NCI-H510A treated with DMSO at 0.1 percent for 48 hours (cell line): Measurements from ENCODE around the gene FAM204A.

Source experiments
- DNase-seq: peaks from one replicate; lab custom pipeline; 2025; lab: John Stamatoyannopoulos, UW

The FAM204A gene

GRCh38 chr10:118341791-118342637, at the start of gene FAM204A:
Gene FAM204A, minus strand, starts transcription at chr10:118342324. Its CDS starts 5,909 bp downstream, at chr10:118336415.
- peak; percentile 84 for DNase-seq

- DNase-seq, result no peak
Observed at GRCh38 chr10:118383699-118384098, 41.6 kb upstream of the FAM204A start.

GRCh38 chr10:118383063-118383689, 41.1 kb upstream of the FAM204A start:
- no peak for DNase-seq

GRCh38 chr10:118374404-118374803, 32.3 kb upstream of the FAM204A start:
- no peak for DNase-seq

GRCh38 chr10:118373786-118374185, 31.7 kb upstream of the FAM204A start:
- no peak for DNase-seq

- no peak for DNase-seq
Observed at GRCh38 chr10:118370499-118370898, 28.4 kb upstream of the FAM204A start.

GRCh38 chr10:118369641-118370205, 27.6 kb upstream of the FAM204A start:
- no peak for DNase-seq

- DNase-seq, result no peak
Observed at GRCh38 chr10:118365702-118366101, 23.6 kb upstream of the FAM204A start.

GRCh38 chr10:118362103-118362502, 20.0 kb upstream of the FAM204A start:
- DNase-seq, result no peak

GRCh38 chr10:118358327-118358726, 16.2 kb upstream of the FAM204A start:
- DNase-seq, result no peak

- DNase-seq, result no peak
Observed at GRCh38 chr10:118357841-118358240, 15.7 kb upstream of the FAM204A start.

GRCh38 chr10:118356628-118357027, 14.5 kb upstream of the FAM204A start:
- no peak for DNase-seq

- DNase-seq, result no peak
Observed at GRCh38 chr10:118355234-118355633, 13.1 kb upstream of the FAM204A start.

- no peak for DNase-seq
Observed at GRCh38 chr10:118349235-118349634, 7.1 kb upstream of the FAM204A start.

GRCh38 chr10:118343549-118343948, 1.4 kb upstream of the FAM204A start:
- no peak for DNase-seq

GRCh38 chr10:118343115-118343514, 991 bp upstream of the FAM204A start:
- no peak for DNase-seq

GRCh38 chr10:118342638-118343020, 505 bp upstream of the FAM204A start:
- no peak for DNase-seq

GRCh38 chr10:118340486-118340885, 1.6 kb downstream of the FAM204A start:
- DNase-seq, result no peak

- DNase-seq, result no peak
Observed at GRCh38 chr10:118339111-118339510, 3.0 kb downstream of the FAM204A start.

- no peak for DNase-seq
Observed at GRCh38 chr10:118337356-118337755, 4.8 kb downstream of the FAM204A start.

GRCh38 chr10:118333871-118334270, 8.3 kb downstream of the FAM204A start:
- no peak for DNase-seq

GRCh38 chr10:118332948-118333710, 9.0 kb downstream of the FAM204A start:
- peak; percentile 64 for DNase-seq
